Measurements from ENCODE around the gene SIM1. TPM values are rescaled to one million over a fixed set of nuclear protein-coding genes. Genes with fewer than 3 reads are reported as not detected.

SIM1 gene
- total RNA-seq, 1 experiment from 2014 or later = 0.13 TPM

- POLR2A ChIA-PET (ENCODE audit: unreplicated experiment) = no interaction called here
- no peak for DNase-seq
- H3K4me3 ChIP-seq = no peak overlapping the region
- no peaks in the 10 kb centered on the region for H3K27me3 ChIP-seq (ENCODE audit: insufficient read depth, low read depth)
- no peak overlapping the region for H3K27ac ChIP-seq
- no peaks in the 10 kb centered on the region for H3K36me3 ChIP-seq (ENCODE audit: low read depth)
- no peaks in the 10 kb centered on the region for H3F3A ChIP-seq (ENCODE audit: insufficient read depth, low read depth)
- CTCF ChIA-PET = no interaction called here
- BruUV-seq (replicated peaks) = no TSS peak
- H2AFZ ChIP-seq = no peak overlapping the region
- no peaks in the 10 kb centered on the region for H3K9me3 ChIP-seq (ENCODE audit: insufficient read depth, low read depth)
- H3K4me2 ChIP-seq = no peak overlapping the region
- H3K4me1 ChIP-seq (replicated peaks; ENCODE audit: insufficient read depth) = no peaks in the 10 kb centered on the region
- no peaks in the 10 kb centered on the region for H3K9me2 ChIP-seq (ENCODE audit: insufficient read depth)
- intact Hi-C loops (cut with micrococcal nuclease; ENCODE audit: unreplicated experiment) = no loop called here
- H3K79me2 ChIP-seq (ENCODE audit: low read depth) = no peaks in the 10 kb centered on the region
- no peak for TF ChIP-seq CTCF (conservative IDR thresholded peaks at IDR 0.05)
- no peak for TF ChIP-seq EZH2 (IDR thresholded peaks at IDR 0.05; ENCODE audit: low read depth)
- H4K20me1 ChIP-seq (ENCODE audit: insufficient read depth) = no peaks in the 10 kb centered on the region
Observed at GRCh38 chr6:100392423-100392822, 72.3 kb downstream of the SIM1 start.

DNA sequence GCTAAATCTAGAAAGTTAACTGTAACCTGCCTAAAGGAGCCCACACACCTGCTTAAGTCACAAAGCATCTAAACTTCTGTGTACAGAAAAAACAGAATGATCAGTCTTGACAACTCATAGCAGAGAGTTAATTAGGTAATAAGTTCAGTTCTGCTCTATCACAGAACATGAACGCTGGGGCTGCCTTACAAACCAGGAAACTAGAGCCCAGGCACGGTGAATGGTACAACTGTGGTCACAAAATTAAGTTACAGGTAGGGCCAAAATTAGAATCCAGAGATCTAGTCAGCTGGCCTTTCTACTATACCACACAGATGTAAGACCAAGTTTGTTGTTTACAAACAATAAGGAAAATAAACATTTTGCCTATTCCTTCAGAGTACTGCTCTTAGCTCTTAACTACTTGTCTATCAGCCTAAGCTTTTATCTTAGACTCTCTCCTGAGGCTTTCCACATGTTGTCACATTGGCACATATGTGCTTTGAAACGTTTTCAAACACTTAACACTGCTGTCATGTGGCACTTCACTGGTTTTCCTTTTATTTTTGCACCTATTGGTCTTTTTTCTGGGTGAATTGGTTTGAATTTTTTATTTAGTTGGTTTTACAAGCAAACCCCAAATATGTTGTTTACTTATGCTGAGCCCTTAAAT lies 75.7 kb downstream of the SIM1 start:
- H3K27me3 ChIP-seq (ENCODE audit: insufficient read depth, low read depth) = no peaks in the 10 kb centered on the region
- H3K36me3 ChIP-seq (ENCODE audit: low read depth) = no peaks in the 10 kb centered on the region
- POLR2A ChIA-PET (ENCODE audit: unreplicated experiment) = no interaction called here
- H3K27ac ChIP-seq = no peak overlapping the region
- no peaks in the 10 kb centered on the region for H3K9me2 ChIP-seq (ENCODE audit: insufficient read depth)
- CTCF ChIA-PET = no interaction called here
- H3K4me1 ChIP-seq (replicated peaks; ENCODE audit: insufficient read depth) = no peaks in the 10 kb centered on the region
- H4K20me1 ChIP-seq (ENCODE audit: insufficient read depth) = no peaks in the 10 kb centered on the region
- DNase-seq = no peak
- intact Hi-C loops (cut with micrococcal nuclease; ENCODE audit: unreplicated experiment) = no loop called here
- no peaks in the 10 kb centered on the region for H3K9me3 ChIP-seq (ENCODE audit: insufficient read depth, low read depth)
- no peaks in the 10 kb centered on the region for H3K79me2 ChIP-seq (ENCODE audit: low read depth)
- no peak overlapping the region; the same call in 1 of the 2 replicates for H2AFZ ChIP-seq
- H3K4me2 ChIP-seq = no peak overlapping the region
- H3F3A ChIP-seq (ENCODE audit: insufficient read depth, low read depth) = no peaks in the 10 kb centered on the region; the same call in 1 of the 2 replicates
- TF ChIP-seq CTCF (conservative IDR thresholded peaks at IDR 0.05) = no peak
- no peak for TF ChIP-seq EZH2 (IDR thresholded peaks at IDR 0.05; ENCODE audit: low read depth)
- no TSS peak for BruUV-seq (replicated peaks)
- no peak overlapping the region for H3K4me3 ChIP-seq

GRCh38 chr6:100382767-100383195 lies 81.9 kb downstream of the SIM1 start:
- H3K9me3 ChIP-seq (ENCODE audit: insufficient read depth, low read depth) = no peaks in the 10 kb centered on the region
- no peak overlapping the region for H3K27ac ChIP-seq
- no peak overlapping the region for H2AFZ ChIP-seq
- POLR2A ChIA-PET (ENCODE audit: unreplicated experiment) = no interaction called here
- BruUV-seq (replicated peaks) = no TSS peak
- no peak for DNase-seq
- H3K4me3 ChIP-seq = no peak overlapping the region
- H3K4me1 ChIP-seq (replicated peaks; ENCODE audit: insufficient read depth) = no peaks in the 10 kb centered on the region
- H3F3A ChIP-seq (ENCODE audit: insufficient read depth, low read depth) = no peaks in the 10 kb centered on the region; the same call in 1 of the 2 replicates
- H4K20me1 ChIP-seq (ENCODE audit: insufficient read depth) = no peaks in the 10 kb centered on the region
- no peaks in the 10 kb centered on the region for H3K27me3 ChIP-seq (ENCODE audit: insufficient read depth, low read depth)
- H3K36me3 ChIP-seq (ENCODE audit: low read depth) = no peaks in the 10 kb centered on the region
- no peaks in the 10 kb centered on the region for H3K9me2 ChIP-seq (ENCODE audit: insufficient read depth)
- H3K79me2 ChIP-seq (ENCODE audit: low read depth) = no peaks in the 10 kb centered on the region
- CTCF ChIA-PET = no interaction called here
- intact Hi-C loops (cut with micrococcal nuclease; ENCODE audit: unreplicated experiment) = no loop called here
- TF ChIP-seq EZH2 (IDR thresholded peaks at IDR 0.05; ENCODE audit: low read depth) (no peak), CTCF (conservative IDR thresholded peaks at IDR 0.05) (no peak)
- no peak overlapping the region for H3K4me2 ChIP-seq
